HCT116 (cell line): ENCODE data around the gene DNAJC16.

Experiments used
- ZFX ChIP-seq: fragments of 450-650 bp; IDR thresholded peaks from 2 replicates; pipeline ENCODE4 v1.6.1; 2017
- TF ChIP-seq, protein P1 (sequence below): IDR thresholded peaks from 2 replicates; pipeline ENCODE4 v1.6.1; 2012; ENCODE audit warnings: low read depth
- TF ChIP-seq, protein P2 (sequence below), 3 experiments: fragments of 200-600 bp in 1 of 3; sonication (generic) in 1 of 3; IDR thresholded peaks in 2 of 3; conservative IDR thresholded peaks in 1 of 3; 2 replicates each; pipeline ENCODE4 v1.5.1; 2012 to 2017; ENCODE audit warnings: low read depth in 2 of 3, low read length in 2 of 3, antibody characterized with exemption in 1 of 3, borderline replicate concordance in 1 of 3, control low read depth in 1 of 3, mild to moderate bottlenecking in 1 of 3, mixed read lengths in 1 of 3, mixed run types in 1 of 3, moderate library complexity in 1 of 3; ENCODE audit not compliant: insufficient read depth in 1 of 3

DNA sequence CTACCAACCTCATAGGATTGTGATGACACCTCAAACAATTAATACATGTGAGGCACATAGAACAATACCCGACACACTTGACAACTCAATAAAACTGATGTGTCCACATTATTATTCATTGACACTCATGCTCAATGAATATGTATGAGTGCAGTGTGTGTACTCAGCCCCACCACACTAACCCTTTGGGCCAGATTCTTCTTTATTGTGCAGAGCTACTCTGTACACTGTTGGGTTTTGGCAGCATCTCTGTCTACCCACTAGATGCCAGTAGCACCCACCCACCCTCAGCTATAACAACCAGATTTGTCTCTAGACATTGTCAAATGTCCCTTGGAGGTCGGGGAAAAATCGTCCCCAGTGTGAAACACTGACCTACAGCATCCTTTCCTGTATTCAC, 12.7 kb upstream of the DNAJC16 start:
- TF ChIP-seq, protein P1, sequence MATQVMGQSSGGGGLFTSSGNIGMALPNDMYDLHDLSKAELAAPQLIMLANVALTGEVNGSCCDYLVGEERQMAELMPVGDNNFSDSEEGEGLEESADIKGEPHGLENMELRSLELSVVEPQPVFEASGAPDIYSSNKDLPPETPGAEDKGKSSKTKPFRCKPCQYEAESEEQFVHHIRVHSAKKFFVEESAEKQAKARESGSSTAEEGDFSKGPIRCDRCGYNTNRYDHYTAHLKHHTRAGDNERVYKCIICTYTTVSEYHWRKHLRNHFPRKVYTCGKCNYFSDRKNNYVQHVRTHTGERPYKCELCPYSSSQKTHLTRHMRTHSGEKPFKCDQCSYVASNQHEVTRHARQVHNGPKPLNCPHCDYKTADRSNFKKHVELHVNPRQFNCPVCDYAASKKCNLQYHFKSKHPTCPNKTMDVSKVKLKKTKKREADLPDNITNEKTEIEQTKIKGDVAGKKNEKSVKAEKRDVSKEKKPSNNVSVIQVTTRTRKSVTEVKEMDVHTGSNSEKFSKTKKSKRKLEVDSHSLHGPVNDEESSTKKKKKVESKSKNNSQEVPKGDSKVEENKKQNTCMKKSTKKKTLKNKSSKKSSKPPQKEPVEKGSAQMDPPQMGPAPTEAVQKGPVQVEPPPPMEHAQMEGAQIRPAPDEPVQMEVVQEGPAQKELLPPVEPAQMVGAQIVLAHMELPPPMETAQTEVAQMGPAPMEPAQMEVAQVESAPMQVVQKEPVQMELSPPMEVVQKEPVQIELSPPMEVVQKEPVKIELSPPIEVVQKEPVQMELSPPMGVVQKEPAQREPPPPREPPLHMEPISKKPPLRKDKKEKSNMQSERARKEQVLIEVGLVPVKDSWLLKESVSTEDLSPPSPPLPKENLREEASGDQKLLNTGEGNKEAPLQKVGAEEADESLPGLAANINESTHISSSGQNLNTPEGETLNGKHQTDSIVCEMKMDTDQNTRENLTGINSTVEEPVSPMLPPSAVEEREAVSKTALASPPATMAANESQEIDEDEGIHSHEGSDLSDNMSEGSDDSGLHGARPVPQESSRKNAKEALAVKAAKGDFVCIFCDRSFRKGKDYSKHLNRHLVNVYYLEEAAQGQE: no peak
- TF ChIP-seq, protein P2, sequence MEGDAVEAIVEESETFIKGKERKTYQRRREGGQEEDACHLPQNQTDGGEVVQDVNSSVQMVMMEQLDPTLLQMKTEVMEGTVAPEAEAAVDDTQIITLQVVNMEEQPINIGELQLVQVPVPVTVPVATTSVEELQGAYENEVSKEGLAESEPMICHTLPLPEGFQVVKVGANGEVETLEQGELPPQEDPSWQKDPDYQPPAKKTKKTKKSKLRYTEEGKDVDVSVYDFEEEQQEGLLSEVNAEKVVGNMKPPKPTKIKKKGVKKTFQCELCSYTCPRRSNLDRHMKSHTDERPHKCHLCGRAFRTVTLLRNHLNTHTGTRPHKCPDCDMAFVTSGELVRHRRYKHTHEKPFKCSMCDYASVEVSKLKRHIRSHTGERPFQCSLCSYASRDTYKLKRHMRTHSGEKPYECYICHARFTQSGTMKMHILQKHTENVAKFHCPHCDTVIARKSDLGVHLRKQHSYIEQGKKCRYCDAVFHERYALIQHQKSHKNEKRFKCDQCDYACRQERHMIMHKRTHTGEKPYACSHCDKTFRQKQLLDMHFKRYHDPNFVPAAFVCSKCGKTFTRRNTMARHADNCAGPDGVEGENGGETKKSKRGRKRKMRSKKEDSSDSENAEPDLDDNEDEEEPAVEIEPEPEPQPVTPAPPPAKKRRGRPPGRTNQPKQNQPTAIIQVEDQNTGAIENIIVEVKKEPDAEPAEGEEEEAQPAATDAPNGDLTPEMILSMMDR (IDR thresholded peaks at IDR 0.05 in 2 of 3, conservative IDR thresholded peaks at IDR 0.05 in 1 of 3; ENCODE audit: borderline replicate concordance in 1 of 3, insufficient read depth in 1 of 3, low read depth in 2 of 3, low read length in 2 of 3): no peak
- no peak for TF ChIP-seq ZFX
